Measurements from ENCODE around the gene TMEM117.

Gene TMEM117

DNA sequence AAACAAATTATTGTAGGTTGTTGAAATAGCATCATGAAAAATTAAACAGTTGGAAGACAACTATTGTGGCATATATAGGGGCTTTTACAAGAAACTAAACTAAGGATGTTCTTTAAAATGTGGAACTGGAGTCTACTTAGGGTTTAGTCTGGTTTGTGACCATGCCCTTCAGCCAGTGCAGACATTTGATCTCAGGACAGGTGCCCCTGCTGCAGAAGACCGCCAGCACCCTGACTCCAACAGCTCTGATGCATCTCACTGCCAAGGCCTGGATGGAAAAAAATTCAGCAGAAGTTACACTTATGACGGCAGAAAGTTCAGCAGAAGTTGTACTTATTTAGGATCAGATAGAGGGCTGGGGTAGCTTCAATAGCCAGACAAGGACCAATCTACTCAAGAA is 51.5 kb downstream of the TMEM117 start:
- H3K4me3 Mint-ChIP-seq: no peak overlapping the region
- no peak overlapping the region for H3K27ac Mint-ChIP-seq
- H3K27me3 Mint-ChIP-seq (ENCODE audit: low read depth): no peaks in the 10 kb centered on the region
- no peaks in the 10 kb centered on the region for H3K4me1 Mint-ChIP-seq (ENCODE audit: low read depth)
- H3K36me3 Mint-ChIP-seq (ENCODE audit: low read depth): no peaks in the 10 kb centered on the region
- no peaks in the 10 kb centered on the region for H3K9me3 Mint-ChIP-seq

DNA sequence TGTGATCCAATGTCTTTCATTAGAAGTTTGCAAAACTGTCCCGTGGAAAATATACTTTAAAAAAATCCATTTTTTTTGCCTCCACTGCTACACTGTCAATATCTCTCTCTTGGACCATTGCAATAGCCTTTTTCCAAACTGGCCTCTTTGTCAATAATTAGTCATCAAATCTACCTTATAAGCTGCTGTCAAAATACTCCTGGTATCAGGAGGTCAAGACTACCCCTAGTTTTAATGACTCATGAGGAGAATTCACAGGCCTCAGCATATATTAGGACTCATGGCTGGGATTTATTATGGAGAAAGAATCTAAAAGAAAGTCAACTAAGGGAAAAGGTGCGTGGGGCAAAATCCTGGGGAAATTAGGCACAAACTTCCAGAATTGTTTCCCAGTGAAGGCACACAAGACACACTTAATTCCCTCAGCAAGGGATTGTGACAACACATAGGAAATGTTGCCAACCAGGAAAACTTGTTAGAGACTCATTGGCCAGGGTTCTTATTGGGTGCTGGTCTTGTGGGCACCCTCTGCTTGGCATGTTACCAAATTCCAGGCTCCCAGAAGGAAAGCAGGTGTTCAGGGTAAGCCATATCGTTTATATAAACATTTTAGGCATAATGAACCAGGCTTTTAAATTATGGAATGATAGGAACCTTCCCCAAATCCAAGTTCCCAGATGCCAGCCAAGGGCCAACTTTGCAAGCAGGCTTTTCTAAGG is 56.1 kb downstream of the TMEM117 start:
- no peaks in the 10 kb centered on the region for H3K36me3 Mint-ChIP-seq (ENCODE audit: low read depth)
- no peaks in the 10 kb centered on the region for H3K27me3 Mint-ChIP-seq (ENCODE audit: low read depth)
- H3K4me1 Mint-ChIP-seq (ENCODE audit: low read depth): no peaks in the 10 kb centered on the region
- H3K27ac Mint-ChIP-seq: no peak overlapping the region
- H3K9me3 Mint-ChIP-seq: no peaks in the 10 kb centered on the region
- H3K4me3 Mint-ChIP-seq: no peak overlapping the region

DNA sequence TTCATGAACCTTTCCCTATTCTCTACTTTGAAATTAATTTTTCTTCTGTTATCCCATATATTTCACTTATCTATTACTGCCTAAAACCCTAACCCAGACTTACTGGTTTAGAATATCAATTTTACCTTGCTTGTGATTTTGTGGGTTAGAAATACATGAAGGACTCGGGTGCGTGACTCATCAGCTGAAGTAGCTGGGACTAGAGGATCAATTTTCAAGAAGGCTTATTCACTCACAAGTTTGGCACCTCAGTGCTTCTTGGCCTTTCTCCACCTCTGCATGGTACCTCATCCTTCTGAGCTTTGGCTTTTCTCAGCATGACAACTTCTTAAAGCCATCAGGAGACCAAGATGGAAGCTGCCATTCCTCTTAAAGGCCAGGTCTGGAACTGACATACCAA is 57.8 kb downstream of the TMEM117 start:
- Mint-ChIP-seq H3K36me3 (ENCODE audit: low read depth) (no peaks in the 10 kb centered on the region), H3K4me1 (ENCODE audit: low read depth) (no peaks in the 10 kb centered on the region), H3K27ac (no peak overlapping the region), H3K9me3 (no peaks in the 10 kb centered on the region), H3K4me3 (no peak overlapping the region), H3K27me3 (ENCODE audit: low read depth) (no peaks in the 10 kb centered on the region)

DNA sequence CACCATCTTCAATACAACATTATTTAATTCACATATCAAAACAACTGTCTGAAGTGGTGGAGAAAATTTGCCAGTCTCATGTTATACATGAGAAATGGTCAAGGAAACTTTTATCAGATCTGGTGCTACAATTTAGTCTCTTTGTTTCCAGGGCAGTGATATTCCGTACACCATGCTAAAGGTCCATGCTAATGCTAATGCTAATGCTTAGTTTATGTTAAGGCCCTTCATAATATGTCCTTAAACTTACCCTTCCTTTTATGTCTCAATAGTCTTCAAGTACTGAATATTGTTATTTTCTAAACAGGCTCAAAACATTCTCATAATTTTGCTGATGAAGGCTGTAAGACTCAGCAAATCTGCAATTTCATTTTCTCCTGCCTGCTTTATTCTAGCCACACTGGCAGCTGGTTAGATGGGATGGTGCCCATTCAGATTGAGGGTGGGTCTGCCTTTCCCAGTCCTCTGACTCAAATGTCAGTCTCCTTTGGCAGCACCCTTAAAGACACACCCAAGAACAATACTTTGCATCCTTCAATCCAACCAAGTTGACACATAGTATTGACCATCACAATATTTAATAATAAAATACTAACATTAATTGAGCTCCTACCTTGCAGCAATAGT is 59.8 kb downstream of the TMEM117 start:
- H3K4me3 Mint-ChIP-seq: no peak overlapping the region
- H3K36me3 Mint-ChIP-seq (ENCODE audit: low read depth): no peaks in the 10 kb centered on the region
- no peaks in the 10 kb centered on the region for H3K27me3 Mint-ChIP-seq (ENCODE audit: low read depth)
- H3K4me1 Mint-ChIP-seq (ENCODE audit: low read depth): no peaks in the 10 kb centered on the region
- H3K9me3 Mint-ChIP-seq: no peaks in the 10 kb centered on the region
- H3K27ac Mint-ChIP-seq: no peak overlapping the region

DNA sequence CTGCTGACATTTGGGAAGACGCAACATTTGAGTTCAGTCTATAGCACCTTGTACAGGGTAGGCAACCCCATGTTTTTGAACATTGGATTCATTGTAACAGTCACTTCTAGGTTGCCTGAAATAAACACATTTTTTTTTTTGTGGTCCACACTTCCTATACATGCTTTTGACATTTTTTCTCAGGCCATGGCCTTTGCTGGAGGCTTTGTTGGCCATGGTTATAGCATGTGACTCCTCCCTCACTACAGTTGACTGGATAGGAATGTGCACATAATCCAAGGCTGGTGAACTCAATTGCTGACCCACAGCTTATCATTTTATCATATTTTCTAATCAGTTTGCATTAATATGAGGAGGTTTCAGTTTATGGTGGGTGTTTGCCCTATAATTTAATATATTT is 60.6 kb downstream of the TMEM117 start:
- H3K27me3 Mint-ChIP-seq (ENCODE audit: low read depth): no peaks in the 10 kb centered on the region
- no peaks in the 10 kb centered on the region for H3K36me3 Mint-ChIP-seq (ENCODE audit: low read depth)
- no peaks in the 10 kb centered on the region for H3K4me1 Mint-ChIP-seq (ENCODE audit: low read depth)
- no peak overlapping the region for H3K4me3 Mint-ChIP-seq
- H3K9me3 Mint-ChIP-seq: no peaks in the 10 kb centered on the region
- H3K27ac Mint-ChIP-seq: no peak overlapping the region

DNA sequence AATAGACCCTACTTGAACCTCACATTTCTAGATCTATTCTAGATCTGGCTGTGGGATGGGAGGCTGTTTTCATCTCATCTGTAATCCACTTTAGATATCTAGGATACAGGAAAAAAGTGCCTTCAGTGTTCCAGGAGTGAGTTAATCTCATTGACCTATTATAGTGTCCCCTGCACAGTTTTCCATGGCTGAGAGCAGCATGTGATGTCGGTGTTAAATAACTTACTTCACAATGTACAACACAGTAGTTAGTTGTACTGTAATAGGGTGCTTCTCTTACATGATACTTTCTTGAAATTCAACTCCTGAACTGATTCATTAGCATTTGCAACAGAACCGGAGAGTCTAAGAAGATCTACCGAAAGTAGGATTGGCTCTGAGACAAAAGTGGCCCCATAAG is 62.6 kb downstream of the TMEM117 start:
- no peaks in the 10 kb centered on the region for H3K27me3 Mint-ChIP-seq (ENCODE audit: low read depth)
- no peaks in the 10 kb centered on the region for H3K4me1 Mint-ChIP-seq (ENCODE audit: low read depth)
- no peak overlapping the region for H3K4me3 Mint-ChIP-seq
- no peaks in the 10 kb centered on the region for H3K36me3 Mint-ChIP-seq (ENCODE audit: low read depth)
- H3K27ac Mint-ChIP-seq: no peak overlapping the region
- no peaks in the 10 kb centered on the region for H3K9me3 Mint-ChIP-seq

DNA sequence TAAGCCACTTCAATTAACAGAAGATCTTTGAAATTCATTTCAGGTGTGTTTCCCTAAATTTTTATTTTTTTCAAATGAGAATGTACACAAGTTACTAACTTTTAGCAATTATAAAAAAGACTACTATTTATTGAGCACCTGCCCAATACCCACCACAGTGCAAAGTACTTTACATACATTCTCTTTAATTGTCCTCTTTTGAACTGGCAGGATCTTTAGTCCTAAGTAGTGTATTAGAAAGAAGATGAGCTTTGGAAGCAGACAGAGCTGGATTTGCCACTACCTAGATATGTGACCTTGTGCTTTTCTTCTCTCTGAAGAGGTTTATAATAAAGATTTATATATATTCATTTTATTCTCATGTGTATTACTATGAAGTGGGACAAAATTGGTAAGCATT is 63.7 kb downstream of the TMEM117 start:
- Mint-ChIP-seq H3K9me3 (no peaks in the 10 kb centered on the region), H3K4me3 (no peak overlapping the region), H3K4me1 (ENCODE audit: low read depth) (no peaks in the 10 kb centered on the region), H3K27ac (no peak overlapping the region), H3K27me3 (ENCODE audit: low read depth) (no peaks in the 10 kb centered on the region), H3K36me3 (ENCODE audit: low read depth) (no peaks in the 10 kb centered on the region)

DNA sequence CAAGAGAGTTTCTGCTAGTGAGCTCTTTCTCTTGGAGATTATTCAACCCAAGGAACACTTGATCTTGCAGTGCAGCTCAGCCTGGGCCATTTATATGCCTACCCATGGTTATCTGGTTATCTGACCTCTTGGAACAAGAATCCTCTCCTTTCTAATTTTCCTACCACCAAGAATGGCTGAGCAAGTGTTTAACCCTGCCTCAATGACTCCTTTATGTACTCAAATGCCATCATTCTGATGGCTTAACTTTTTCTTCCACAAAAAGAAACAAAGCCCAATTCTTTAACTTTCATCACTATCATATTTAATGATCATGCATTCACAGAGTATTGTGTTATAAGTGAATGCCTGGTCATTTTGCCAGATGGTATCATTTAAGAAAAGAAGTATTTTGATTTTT is 67.8 kb downstream of the TMEM117 start:
- Mint-ChIP-seq H3K27me3 (ENCODE audit: low read depth) (no peaks in the 10 kb centered on the region), H3K4me3 (no peak overlapping the region), H3K36me3 (ENCODE audit: low read depth) (no peaks in the 10 kb centered on the region), H3K27ac (no peak overlapping the region), H3K4me1 (ENCODE audit: low read depth) (no peaks in the 10 kb centered on the region), H3K9me3 (no peaks in the 10 kb centered on the region)

DNA sequence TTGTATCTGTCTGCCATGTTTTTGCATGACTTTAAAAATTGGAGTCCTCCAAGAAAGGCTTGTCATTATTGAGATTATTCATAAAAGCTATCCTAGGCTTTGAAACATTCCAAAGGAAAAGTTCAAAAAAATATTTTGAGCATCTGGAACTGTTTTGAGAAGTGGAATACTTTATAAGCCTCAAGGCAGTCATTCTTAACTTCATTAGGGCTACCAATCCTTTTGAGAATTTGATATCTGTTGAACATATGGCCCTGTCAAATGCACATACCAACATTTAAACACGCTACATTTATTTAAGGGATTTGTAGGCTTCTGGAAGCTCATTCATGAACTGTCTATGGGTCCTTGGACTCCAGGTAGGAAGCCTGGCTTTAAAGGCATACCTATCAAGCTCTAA is 77.0 kb downstream of the TMEM117 start:
- H3K4me3 Mint-ChIP-seq: no peak overlapping the region
- H3K27ac Mint-ChIP-seq: no peak overlapping the region
- no peaks in the 10 kb centered on the region for H3K4me1 Mint-ChIP-seq (ENCODE audit: low read depth)
- H3K36me3 Mint-ChIP-seq (ENCODE audit: low read depth): no peaks in the 10 kb centered on the region
- H3K27me3 Mint-ChIP-seq (ENCODE audit: low read depth): no peaks in the 10 kb centered on the region
- no peaks in the 10 kb centered on the region for H3K9me3 Mint-ChIP-seq

DNA sequence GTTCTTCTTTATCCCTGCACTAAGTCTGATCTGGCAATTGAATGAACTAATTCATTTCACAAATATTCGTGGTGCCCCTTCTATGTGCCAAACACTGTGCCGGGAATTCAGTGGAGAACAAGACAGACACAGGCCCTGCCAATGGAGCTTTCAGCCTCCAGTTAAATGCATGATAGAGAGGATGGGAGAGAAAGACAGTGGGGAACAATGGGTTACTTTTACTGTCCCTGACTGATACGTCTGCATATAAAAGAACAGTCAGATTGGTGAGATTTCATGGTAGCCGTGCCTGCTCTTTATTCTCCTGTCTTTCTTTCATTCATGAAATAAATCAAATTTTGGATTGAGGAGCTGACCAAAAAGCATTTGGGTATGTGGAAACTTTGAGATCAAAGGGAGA is 78.5 kb downstream of the TMEM117 start:
- Mint-ChIP-seq H3K9me3 (no peaks in the 10 kb centered on the region), H3K27ac (no peak overlapping the region), H3K36me3 (ENCODE audit: low read depth) (no peaks in the 10 kb centered on the region), H3K4me3 (no peak overlapping the region), H3K27me3 (ENCODE audit: low read depth) (no peaks in the 10 kb centered on the region), H3K4me1 (ENCODE audit: low read depth) (no peaks in the 10 kb centered on the region)

DNA sequence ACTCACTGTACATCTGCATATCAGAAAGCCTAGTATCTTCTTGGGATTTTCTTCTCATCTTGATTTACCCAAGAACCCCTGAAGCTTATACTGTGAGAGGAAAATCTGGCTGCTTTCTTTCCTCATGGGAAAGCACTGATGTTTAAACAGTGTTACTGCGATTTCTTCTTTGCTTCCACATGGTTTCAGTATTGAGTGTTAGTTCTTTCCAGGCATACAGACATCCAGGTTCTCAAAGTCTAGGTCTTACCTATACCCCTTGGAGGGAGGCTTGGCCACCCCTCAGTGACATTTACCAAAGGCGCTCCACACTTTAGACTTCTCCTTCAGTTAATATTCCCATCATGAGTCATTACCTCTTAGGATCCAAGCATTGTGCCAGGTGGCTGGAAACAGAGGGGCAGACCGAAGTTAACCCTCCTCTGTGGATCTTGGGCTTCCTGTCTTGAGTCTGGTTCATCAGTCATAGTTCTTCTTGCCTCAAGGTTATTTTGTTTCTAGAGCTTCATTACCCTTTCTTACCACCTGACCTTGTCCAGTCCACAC is 79.1 kb downstream of the TMEM117 start:
- no peak overlapping the region for H3K4me3 Mint-ChIP-seq
- H3K27me3 Mint-ChIP-seq (ENCODE audit: low read depth): no peaks in the 10 kb centered on the region
- no peak overlapping the region for H3K27ac Mint-ChIP-seq
- no peaks in the 10 kb centered on the region for H3K9me3 Mint-ChIP-seq
- H3K4me1 Mint-ChIP-seq (ENCODE audit: low read depth): no peaks in the 10 kb centered on the region
- H3K36me3 Mint-ChIP-seq (ENCODE audit: low read depth): no peaks in the 10 kb centered on the region

DNA sequence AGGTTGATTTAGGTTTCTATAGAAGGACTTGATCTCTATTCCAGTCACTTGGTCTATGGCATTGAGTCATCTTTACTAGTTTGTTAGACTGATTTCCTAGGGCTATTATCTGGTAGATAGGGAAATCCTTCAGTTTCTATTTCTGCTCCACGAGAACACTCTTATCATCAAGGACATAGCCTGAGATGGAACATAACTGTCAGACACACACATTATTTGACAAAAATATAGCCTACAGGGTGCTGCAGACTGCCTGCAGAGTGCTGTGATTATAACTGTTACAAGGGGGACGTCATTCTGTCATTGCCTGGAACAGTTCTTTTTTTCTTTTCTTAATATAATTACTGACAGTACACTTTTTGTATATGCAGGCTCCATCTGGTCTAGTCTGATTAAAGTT is 82.0 kb downstream of the TMEM117 start:
- H3K4me1 Mint-ChIP-seq (ENCODE audit: low read depth): no peaks in the 10 kb centered on the region
- H3K27me3 Mint-ChIP-seq (ENCODE audit: low read depth): no peaks in the 10 kb centered on the region
- no peaks in the 10 kb centered on the region for H3K9me3 Mint-ChIP-seq
- H3K27ac Mint-ChIP-seq: no peak overlapping the region
- H3K36me3 Mint-ChIP-seq (ENCODE audit: low read depth): no peaks in the 10 kb centered on the region
- H3K4me3 Mint-ChIP-seq: no peak overlapping the region

DNA sequence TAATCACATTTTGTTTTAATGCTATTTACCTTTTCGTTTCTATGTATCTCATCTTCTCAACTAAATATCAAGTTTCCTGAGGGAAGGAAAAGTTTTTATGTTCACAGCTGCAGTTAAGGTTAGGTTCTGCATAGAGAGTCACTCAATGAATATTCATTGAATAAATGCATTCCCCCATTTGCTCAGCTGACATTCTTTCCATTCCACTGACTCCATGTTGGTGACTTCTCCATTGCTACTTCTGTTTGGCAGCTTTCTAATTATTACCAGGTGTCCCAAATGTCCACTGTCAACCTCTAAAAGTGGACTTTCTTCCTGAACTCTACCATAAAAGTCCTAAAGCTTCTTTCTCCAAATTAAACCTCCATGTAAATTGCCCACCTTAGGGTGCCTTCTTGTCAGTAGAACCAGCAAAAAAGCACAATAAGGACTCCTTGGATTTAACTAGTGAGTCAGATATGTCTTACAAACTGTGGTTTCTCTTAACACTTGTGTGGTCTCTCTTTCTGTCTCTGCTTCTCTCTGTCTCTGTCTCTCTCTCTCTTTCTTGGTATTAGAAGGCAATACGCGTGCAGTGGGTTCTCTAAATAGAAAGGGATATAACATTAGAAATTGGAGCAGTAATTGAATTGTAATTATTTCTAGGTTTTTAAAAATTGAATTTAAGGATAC is 85.9 kb downstream of the TMEM117 start:
- Mint-ChIP-seq H3K4me1 (ENCODE audit: low read depth) (no peaks in the 10 kb centered on the region), H3K27ac (no peak overlapping the region), H3K4me3 (no peak overlapping the region), H3K27me3 (ENCODE audit: low read depth) (no peaks in the 10 kb centered on the region), H3K9me3 (no peaks in the 10 kb centered on the region), H3K36me3 (ENCODE audit: low read depth) (no peaks in the 10 kb centered on the region)

DNA sequence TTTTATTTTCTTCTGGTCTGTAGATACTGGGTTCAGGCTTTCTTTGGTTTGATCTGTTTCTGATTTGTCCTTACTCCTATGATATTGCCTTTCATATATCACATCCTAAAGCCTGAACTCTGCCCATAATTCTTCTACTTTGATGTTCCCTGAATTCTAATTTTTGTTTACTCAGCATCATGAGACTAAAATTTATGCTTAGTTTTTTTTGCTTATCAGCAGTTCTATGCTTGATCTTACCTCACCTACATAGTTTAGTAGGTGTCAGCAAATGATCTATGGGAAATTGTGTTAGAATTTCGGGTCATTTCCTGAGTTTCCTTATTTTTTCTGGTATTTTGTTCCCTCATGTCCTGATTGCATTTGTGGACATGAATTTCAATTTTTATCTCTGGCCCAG is 94.2 kb downstream of the TMEM117 start:
- Mint-ChIP-seq H3K27ac (no peak overlapping the region), H3K4me1 (ENCODE audit: low read depth) (no peaks in the 10 kb centered on the region), H3K9me3 (peaks cover 15% of the 10 kb centered on the region), H3K36me3 (ENCODE audit: low read depth) (no peaks in the 10 kb centered on the region), H3K4me3 (no peak overlapping the region), H3K27me3 (ENCODE audit: low read depth) (no peaks in the 10 kb centered on the region)

DNA sequence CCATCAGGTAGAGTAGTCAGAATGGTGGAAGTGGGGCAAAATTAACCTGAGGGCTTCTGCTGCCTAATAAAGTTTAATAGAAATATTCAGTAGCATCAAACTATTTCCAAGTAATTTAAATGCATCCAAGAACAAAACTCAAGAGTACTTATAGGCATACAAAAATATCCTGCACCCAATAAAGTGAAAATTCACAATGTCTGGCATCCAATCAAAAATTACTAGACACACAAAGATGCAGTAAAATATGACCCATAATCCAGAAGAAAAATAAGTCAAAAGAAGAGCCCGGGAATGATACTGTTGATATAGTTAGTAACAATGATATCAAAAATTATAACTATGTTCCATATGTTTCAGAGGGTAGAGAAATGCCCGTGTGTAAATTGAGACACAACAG is 95.3 kb downstream of the TMEM117 start:
- no peak overlapping the region for H3K27ac Mint-ChIP-seq
- H3K4me3 Mint-ChIP-seq: no peak overlapping the region
- no peaks in the 10 kb centered on the region for H3K36me3 Mint-ChIP-seq (ENCODE audit: low read depth)

More for the DNA sequence above, 95.3 kb downstream of the TMEM117 start:
- H3K27me3 Mint-ChIP-seq (ENCODE audit: low read depth): no peaks in the 10 kb centered on the region
- peaks cover 15% of the 10 kb centered on the region for H3K9me3 Mint-ChIP-seq
- no peaks in the 10 kb centered on the region for H3K4me1 Mint-ChIP-seq (ENCODE audit: low read depth)
